CD4-positive, CD25-positive, alpha-beta regulatory T cell (primary cell): ENCODE data around the gene KAZN. TPM values are rescaled to one million over a fixed set of nuclear protein-coding genes. Genes with fewer than 3 reads are reported as not detected.

ENCODE experiments used
- ATAC-seq, 2 donors: fragments of 150-1000 bp; cut with Tn5 transposase; one replicate each; pipeline ENCODE4 v1.10.0; 2021; ENCODE audit warnings: low read depth in 2 of 2, moderate number of reproducible peaks in 2 of 2, moderate library complexity in 1 of 2
- DNase-seq, 3 donors: peaks; one replicate each; pipeline versions ENCODE4 v3.0.0 to v3.0.0-alpha.2; 2012 to 2022; ENCODE audit warnings: mixed read lengths in 1 of 3
- H3K27ac ChIP-seq: one replicate; pipeline ENCODE4 v1.7.0; 2013; ENCODE audit warnings: mild to moderate bottlenecking, low read length; ENCODE audit not compliant: insufficient read depth, poor library complexity, severe bottlenecking
- H3K27me3 ChIP-seq: one replicate; pipeline ENCODE4 v1.7.0; 2013; ENCODE audit warnings: low read length; ENCODE audit not compliant: control insufficient read depth, insufficient read depth
- H3K36me3 ChIP-seq: one replicate; pipeline ENCODE4 v1.7.0; 2013; ENCODE audit warnings: mild to moderate bottlenecking, low read length, moderate library complexity; ENCODE audit not compliant: control insufficient read depth, insufficient read depth
- H3K4me1 ChIP-seq: 2 replicates; pipeline ENCODE4 v1.7.0; 2013; ENCODE audit warnings: mild to moderate bottlenecking, low read length; ENCODE audit not compliant: insufficient read depth, control insufficient read depth, poor library complexity, severe bottlenecking
- H3K4me3 ChIP-seq: one replicate; pipeline ENCODE4 v1.7.0; 2013; ENCODE audit warnings: low read depth, mild to moderate bottlenecking, low read length, moderate library complexity
- H3K9me3 ChIP-seq, 2 experiments: 1 replicate in 1 of 2; 2 replicates in 1 of 2; pipeline ENCODE4 v1.7.0; 2013; ENCODE audit warnings: low read length in 2 of 2, mild to moderate bottlenecking in 1 of 2, moderate library complexity in 1 of 2; ENCODE audit not compliant: control insufficient read depth in 2 of 2
- H3K27ac Mint-ChIP-seq, 3 donors: one replicate each; pipeline ENCODE4 v1.8.0; 2020 to 2022; ENCODE audit warnings: mild to moderate bottlenecking in 3 of 3, mixed read lengths in 3 of 3, moderate library complexity in 2 of 3
- H3K27me3 Mint-ChIP-seq: one replicate; pipeline ENCODE4 v1.8.0; 2022; ENCODE audit warnings: mild to moderate bottlenecking, mixed read lengths
- H3K36me3 Mint-ChIP-seq: one replicate; pipeline ENCODE4 v1.8.0; 2020; ENCODE audit warnings: mixed read lengths
- H3K4me1 Mint-ChIP-seq, 4 donors: one replicate each; pipeline ENCODE4 v1.8.0; 2020 to 2022; ENCODE audit warnings: mixed read lengths in 4 of 4, mild to moderate bottlenecking in 1 of 4
- H3K4me3 Mint-ChIP-seq, 4 donors: one replicate each; pipeline ENCODE4 v1.8.0; 2020 to 2022; ENCODE audit warnings: mild to moderate bottlenecking in 4 of 4, mixed read lengths in 4 of 4, moderate library complexity in 3 of 4
- H3K9me3 Mint-ChIP-seq, 7 donors: one replicate each; pipeline ENCODE4 v1.8.0; 2020 to 2022; ENCODE audit warnings: mixed read lengths in 7 of 7, mild to moderate bottlenecking in 3 of 7, moderate library complexity in 2 of 7
- polyA plus RNA-seq, 4 donors: library from polyadenylated mRNA; unstranded; fragments of 300-500 nt; fragmentation: Illumina TruSeq; gene quantifications; one replicate each; pipeline ENCODE4 v1.2.3, GENCODE V29; 2021
- total RNA-seq: library from RNA; stranded (reverse); gene quantifications from one replicate; pipeline ENCODE4 v1.2.3, GENCODE V29; 2022

Gene KAZN
- total and polyA plus RNA-seq, 5 donors from 2014 or later: not detected

- no peak for DNase-seq
- H3K27me3 ChIP-seq: no peaks in the 10 kb centered on the region
- Mint-ChIP-seq H3K9me3 (peaks cover 0 to 7% (median under 1%) of the 10 kb centered on the region in 7 donors), H3K4me3 (no peak overlapping the region), H3K27ac (no peak overlapping the region), H3K4me1 (no peaks in the 10 kb centered on the region), H3K27me3 (peaks cover 2% of the 10 kb centered on the region), H3K36me3 (no peaks in the 10 kb centered on the region)
- H3K4me3 ChIP-seq: no peak overlapping the region
- H3K36me3 ChIP-seq: no peaks in the 10 kb centered on the region
- H3K9me3 ChIP-seq: no peaks in the 10 kb centered on the region
- no peak for ATAC-seq
- H3K4me1 ChIP-seq: no peaks in the 10 kb centered on the region
- H3K27ac ChIP-seq: no peak overlapping the region
Measured at GRCh38 chr1:14724246-14724645, 125.8 kb downstream of the KAZN start.

- H3K4me1 Mint-ChIP-seq: no peaks in the 10 kb centered on the region
- no peak overlapping the region for H3K27ac ChIP-seq
- H3K27me3 Mint-ChIP-seq: peaks cover 4% of the 10 kb centered on the region
- DNase-seq: no peak
- no peak for ATAC-seq
- H3K9me3 Mint-ChIP-seq: peaks cover 0 to 7% (median 0%) of the 10 kb centered on the region in 7 donors
- no peaks in the 10 kb centered on the region for H3K4me1 ChIP-seq
- no peaks in the 10 kb centered on the region for H3K9me3 ChIP-seq
- H3K27me3 ChIP-seq: no peaks in the 10 kb centered on the region
- H3K36me3 Mint-ChIP-seq: no peaks in the 10 kb centered on the region
- H3K36me3 ChIP-seq: no peaks in the 10 kb centered on the region
- H3K27ac Mint-ChIP-seq: no peak overlapping the region
- no peak overlapping the region for H3K4me3 Mint-ChIP-seq
- H3K4me3 ChIP-seq: no peak overlapping the region
Measured at GRCh38 chr1:14724678-14725077, 126.2 kb downstream of the KAZN start.

DNA sequence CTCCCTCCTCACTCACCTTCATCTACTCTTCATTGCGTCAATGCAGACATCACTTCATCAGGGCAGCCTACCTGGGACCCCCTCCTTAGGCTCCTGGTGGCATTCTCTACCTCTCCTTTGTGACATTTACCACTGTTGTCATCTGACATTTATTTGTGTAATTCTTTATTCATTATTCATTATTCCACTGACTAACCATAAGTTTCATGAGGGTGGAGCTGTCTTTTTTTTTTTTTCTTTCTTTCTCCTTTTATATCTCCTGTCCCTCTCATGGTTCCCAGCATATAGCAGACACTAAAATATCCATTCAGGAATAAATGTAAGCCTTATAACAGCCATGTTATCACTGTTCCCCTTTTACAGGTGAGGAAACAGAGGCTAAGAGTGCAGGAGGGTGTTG, 126.8 kb downstream of the KAZN start:
- Histone ChIP-seq H3K4me1 (no peaks in the 10 kb centered on the region), H3K27me3 (no peaks in the 10 kb centered on the region), H3K36me3 (no peaks in the 10 kb centered on the region), H3K27ac (no peak overlapping the region), H3K9me3 (no peaks in the 10 kb centered on the region), H3K4me3 (no peak overlapping the region)
- no peak overlapping the region for H3K27ac Mint-ChIP-seq
- DNase-seq: no peak
- peaks cover 0 to 7% (median 0%) of the 10 kb centered on the region in 7 donors for H3K9me3 Mint-ChIP-seq
- H3K36me3 Mint-ChIP-seq: no peaks in the 10 kb centered on the region
- no peaks in the 10 kb centered on the region for H3K4me1 Mint-ChIP-seq
- no peak overlapping the region for H3K4me3 Mint-ChIP-seq
- H3K27me3 Mint-ChIP-seq: peaks cover 4% of the 10 kb centered on the region
- ATAC-seq: no peak

GRCh38 chr1:14725695-14726094, 127.2 kb downstream of the KAZN start:
- Histone ChIP-seq H3K36me3 (no peaks in the 10 kb centered on the region), H3K4me3 (no peak overlapping the region), H3K27me3 (no peaks in the 10 kb centered on the region), H3K9me3 (no peaks in the 10 kb centered on the region), H3K27ac (no peak overlapping the region), H3K4me1 (no peaks in the 10 kb centered on the region)
- Mint-ChIP-seq H3K9me3 (peaks cover 0 to 7% (median 0%) of the 10 kb centered on the region in 7 donors), H3K27ac (no peak overlapping the region), H3K27me3 (peaks cover 4% of the 10 kb centered on the region), H3K4me1 (no peaks in the 10 kb centered on the region), H3K4me3 (no peak overlapping the region), H3K36me3 (no peaks in the 10 kb centered on the region)
- no peak for ATAC-seq
- DNase-seq: no peak

DNA sequence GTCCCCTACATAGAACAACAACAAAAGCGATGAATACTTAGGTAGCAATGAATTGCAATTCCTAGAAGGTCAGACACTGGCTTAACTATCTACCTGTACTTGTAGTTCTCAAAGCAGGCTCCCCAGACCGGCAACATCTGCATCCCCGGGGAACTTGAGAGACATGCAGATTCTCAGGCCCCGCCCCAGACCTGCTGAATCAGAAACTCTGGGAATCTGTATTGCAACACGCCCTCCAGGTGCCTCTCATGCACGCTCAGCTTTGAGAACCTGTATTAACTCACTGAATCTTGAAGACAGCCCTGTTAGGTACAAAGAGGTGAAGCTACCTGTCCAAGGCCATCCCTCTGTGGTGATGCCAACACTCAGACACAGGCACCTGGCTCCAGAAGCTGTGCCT, 128.1 kb downstream of the KAZN start:
- DNase-seq (no peak), ATAC-seq (no peak)
- Histone ChIP-seq H3K4me1 (no peaks in the 10 kb centered on the region), H3K27me3 (no peaks in the 10 kb centered on the region), H3K36me3 (no peaks in the 10 kb centered on the region), H3K27ac (no peak overlapping the region), H3K4me3 (no peak overlapping the region), H3K9me3 (no peaks in the 10 kb centered on the region)
- Mint-ChIP-seq H3K4me3 (no peak overlapping the region), H3K36me3 (no peaks in the 10 kb centered on the region), H3K4me1 (no peaks in the 10 kb centered on the region), H3K27me3 (peaks cover 4% of the 10 kb centered on the region), H3K9me3 (peaks cover 0 to 7% (median 0%) of the 10 kb centered on the region in 7 donors), H3K27ac (no peak overlapping the region)

- no peaks in the 10 kb centered on the region for H3K4me1 ChIP-seq
- ATAC-seq (no peak), DNase-seq (no peak)
- Mint-ChIP-seq H3K4me1 (no peaks in the 10 kb centered on the region), H3K27me3 (peaks cover 12% of the 10 kb centered on the region), H3K27ac (no peak overlapping the region), H3K4me3 (no peak overlapping the region), H3K36me3 (no peaks in the 10 kb centered on the region), H3K9me3 (peaks cover 0 to 7% (median 0%) of the 10 kb centered on the region in 7 donors)
- H3K27ac ChIP-seq: no peak overlapping the region
- no peaks in the 10 kb centered on the region for H3K9me3 ChIP-seq
- no peaks in the 10 kb centered on the region for H3K27me3 ChIP-seq
- H3K4me3 ChIP-seq: no peak overlapping the region
- no peaks in the 10 kb centered on the region for H3K36me3 ChIP-seq
Measured at GRCh38 chr1:14728516-14728915, 130.0 kb downstream of the KAZN start.

DNA sequence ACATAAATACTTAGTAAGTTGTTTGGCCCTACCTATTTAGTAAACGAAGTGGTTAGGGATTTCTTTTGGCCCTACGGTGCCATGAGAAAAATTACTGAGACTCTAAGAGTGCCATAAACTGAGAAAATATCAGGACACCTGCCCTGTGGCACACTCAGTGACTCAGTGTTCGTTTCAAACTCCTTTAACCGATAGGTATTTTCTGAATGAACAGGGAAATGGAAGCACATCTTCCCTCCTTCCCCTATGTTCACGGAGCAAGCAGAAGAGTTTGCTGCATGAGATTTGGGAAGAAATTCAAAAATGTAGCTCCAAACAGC, 134.2 kb downstream of the KAZN start:
- Mint-ChIP-seq H3K4me1 (no peaks in the 10 kb centered on the region), H3K36me3 (no peaks in the 10 kb centered on the region), H3K27me3 (peaks cover 12% of the 10 kb centered on the region), H3K4me3 (no peak overlapping the region), H3K9me3 (peaks cover 0 to 3% (median 0%) of the 10 kb centered on the region in 7 donors), H3K27ac (no peak overlapping the region)
- no peak for ATAC-seq
- Histone ChIP-seq H3K36me3 (no peaks in the 10 kb centered on the region), H3K4me3 (no peak overlapping the region), H3K9me3 (no peaks in the 10 kb centered on the region), H3K27me3 (no peaks in the 10 kb centered on the region), H3K27ac (no peak overlapping the region), H3K4me1 (no peaks in the 10 kb centered on the region)
- no peak for DNase-seq

- Mint-ChIP-seq H3K4me3 (no peak overlapping the region), H3K36me3 (no peaks in the 10 kb centered on the region), H3K9me3 (peaks cover 0 to 3% (median 0%) of the 10 kb centered on the region in 7 donors), H3K27ac (no peak overlapping the region), H3K4me1 (no peaks in the 10 kb centered on the region), H3K27me3 (peaks cover 12% of the 10 kb centered on the region)
- no peaks in the 10 kb centered on the region for H3K4me1 ChIP-seq
- no peak for DNase-seq
- ATAC-seq: no peak
- no peak overlapping the region for H3K4me3 ChIP-seq
- H3K27ac ChIP-seq: no peak overlapping the region
- no peaks in the 10 kb centered on the region for H3K36me3 ChIP-seq
- H3K9me3 ChIP-seq: no peaks in the 10 kb centered on the region
- H3K27me3 ChIP-seq: no peaks in the 10 kb centered on the region
Measured at GRCh38 chr1:14733048-14733778, 134.7 kb downstream of the KAZN start.
